Measurements from ENCODE around the gene CDK6.
A peak's percentile ranks its signal among the peaks of the same experiment; 100 is the strongest.
"Not testable (repeated sequence)": the region's sequence is repeated elsewhere in the genome, so short reads cannot be mapped to it uniquely, and the experiment has no call there.

CDK6 gene

DNA sequence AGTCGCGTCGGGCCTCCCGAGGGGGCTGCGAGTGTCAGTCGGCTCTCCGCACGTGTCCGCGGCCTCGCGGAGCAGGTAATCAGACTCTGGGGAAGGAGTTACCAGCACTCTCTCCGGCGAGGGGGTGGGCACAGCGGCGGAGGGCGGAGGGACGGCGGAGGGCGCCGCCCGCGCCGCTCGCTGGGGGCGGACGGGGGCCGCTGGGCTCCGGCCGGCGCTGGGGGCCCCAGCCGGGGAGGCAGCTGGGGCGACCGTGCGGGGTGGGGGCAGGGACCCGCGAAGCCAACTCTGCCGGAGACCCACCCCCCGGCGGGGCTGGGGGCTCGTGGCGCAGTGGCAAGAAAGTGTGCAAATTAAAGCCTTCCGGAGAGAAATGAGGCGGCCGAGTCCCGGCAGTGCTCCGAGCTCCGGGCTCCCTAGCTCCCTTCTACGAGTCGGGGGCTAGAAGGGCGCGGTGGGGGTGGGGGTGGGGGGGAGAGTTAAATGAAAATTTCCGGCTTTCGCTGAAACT is at the start of gene CDK6:
Gene CDK6 (minus strand): TSS at position 85 of the 511 bp plus-strand sequence. CDS start 3,250 bp downstream, outside the sequence.
- H3F3A ChIP-seq (ENCODE audit: insufficient read depth, low read length) = peaks cover 10% of the 10 kb centered on the region; the same call in 1 of the 2 replicates
- peak within 1 kb of the TSS; percentile 90 for H3K27ac ChIP-seq (ENCODE audit: low read depth, low read length, poor library complexity, severe bottlenecking)
- peak within 1 kb of the TSS; percentile 64 for H3K9ac ChIP-seq (ENCODE audit: low read length)
- H4K20me1 ChIP-seq (ENCODE audit: insufficient read depth, low read length) = no peaks in the 10 kb centered on the region
- peaks cover 12% of the 10 kb centered on the region for H3K36me3 ChIP-seq (ENCODE audit: insufficient read depth, low read length)
- peaks cover 11% of the 10 kb centered on the region for H3K79me2 ChIP-seq (ENCODE audit: insufficient read depth, low read length)
- H2AFZ ChIP-seq (ENCODE audit: low read length) = 0 out of 2 replicates have a peak within 1 kb of the TSS, but pooled peaks have one; percentile 52
- no peaks in the 10 kb centered on the region for H3K27me3 ChIP-seq (ENCODE audit: insufficient read depth, low read length)
- H3K4me3 ChIP-seq (ENCODE audit: low read depth, low read length, poor library complexity, severe bottlenecking) = peak within 1 kb of the TSS; percentile 80
- H3K4me1 ChIP-seq (ENCODE audit: insufficient read depth, low read length, severe bottlenecking) = peaks cover 20% of the 10 kb centered on the region
- no peaks in the 10 kb centered on the region for H3K9me3 ChIP-seq (ENCODE audit: low read length)
- TF ChIP-seq, protein P1, sequence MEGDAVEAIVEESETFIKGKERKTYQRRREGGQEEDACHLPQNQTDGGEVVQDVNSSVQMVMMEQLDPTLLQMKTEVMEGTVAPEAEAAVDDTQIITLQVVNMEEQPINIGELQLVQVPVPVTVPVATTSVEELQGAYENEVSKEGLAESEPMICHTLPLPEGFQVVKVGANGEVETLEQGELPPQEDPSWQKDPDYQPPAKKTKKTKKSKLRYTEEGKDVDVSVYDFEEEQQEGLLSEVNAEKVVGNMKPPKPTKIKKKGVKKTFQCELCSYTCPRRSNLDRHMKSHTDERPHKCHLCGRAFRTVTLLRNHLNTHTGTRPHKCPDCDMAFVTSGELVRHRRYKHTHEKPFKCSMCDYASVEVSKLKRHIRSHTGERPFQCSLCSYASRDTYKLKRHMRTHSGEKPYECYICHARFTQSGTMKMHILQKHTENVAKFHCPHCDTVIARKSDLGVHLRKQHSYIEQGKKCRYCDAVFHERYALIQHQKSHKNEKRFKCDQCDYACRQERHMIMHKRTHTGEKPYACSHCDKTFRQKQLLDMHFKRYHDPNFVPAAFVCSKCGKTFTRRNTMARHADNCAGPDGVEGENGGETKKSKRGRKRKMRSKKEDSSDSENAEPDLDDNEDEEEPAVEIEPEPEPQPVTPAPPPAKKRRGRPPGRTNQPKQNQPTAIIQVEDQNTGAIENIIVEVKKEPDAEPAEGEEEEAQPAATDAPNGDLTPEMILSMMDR (IDR thresholded peaks at IDR 0.05; ENCODE audit: low read length) = no peak
- no peak for TF ChIP-seq EZH2 (IDR thresholded peaks at IDR 0.05; ENCODE audit: borderline replicate concordance, low read length)
- peak within 1 kb of the TSS; percentile 86 for H3K4me2 ChIP-seq (ENCODE audit: low read length)
- no peaks in the 10 kb centered on the region for H3K9me2 ChIP-seq (ENCODE audit: low read depth, low read length)

DNA sequence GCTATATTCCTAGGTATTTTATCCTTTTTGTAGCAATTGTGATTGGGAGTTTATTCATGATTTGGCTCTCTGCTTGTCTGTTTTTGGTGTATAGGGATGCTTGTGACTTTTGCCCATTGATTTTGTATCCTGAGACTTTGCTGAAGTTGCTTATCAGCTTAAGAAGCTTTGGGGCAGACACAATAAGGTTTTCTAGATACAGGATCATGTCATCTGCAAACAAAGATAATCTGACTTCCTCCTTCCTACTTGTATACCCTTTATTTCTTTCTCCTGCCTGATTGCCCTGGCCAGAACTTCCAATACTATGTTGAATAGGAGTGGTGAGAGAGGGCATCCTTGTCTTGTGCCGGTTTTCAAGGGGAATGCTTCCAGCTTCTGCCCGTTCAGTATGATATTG is 49.7 kb upstream of the CDK6 start:
- not testable (repeated sequence) for H3K36me3 ChIP-seq (ENCODE audit: insufficient read depth, low read length); H2AFZ ChIP-seq (ENCODE audit: low read length); H3K4me3 ChIP-seq (ENCODE audit: low read depth, low read length, poor library complexity, severe bottlenecking); H3K27ac ChIP-seq (ENCODE audit: low read depth, low read length, poor library complexity, severe bottlenecking); H3K9ac ChIP-seq (ENCODE audit: low read length); H3K27me3 ChIP-seq (ENCODE audit: insufficient read depth, low read length); H3K4me1 ChIP-seq (ENCODE audit: insufficient read depth, low read length, severe bottlenecking); H3K4me2 ChIP-seq (ENCODE audit: low read length); H3K79me2 ChIP-seq (ENCODE audit: insufficient read depth, low read length); H4K20me1 ChIP-seq (ENCODE audit: insufficient read depth, low read length); H3K9me3 ChIP-seq (ENCODE audit: low read length); H3F3A ChIP-seq (ENCODE audit: insufficient read depth, low read length); H3K9me2 ChIP-seq (ENCODE audit: low read depth, low read length)

DNA sequence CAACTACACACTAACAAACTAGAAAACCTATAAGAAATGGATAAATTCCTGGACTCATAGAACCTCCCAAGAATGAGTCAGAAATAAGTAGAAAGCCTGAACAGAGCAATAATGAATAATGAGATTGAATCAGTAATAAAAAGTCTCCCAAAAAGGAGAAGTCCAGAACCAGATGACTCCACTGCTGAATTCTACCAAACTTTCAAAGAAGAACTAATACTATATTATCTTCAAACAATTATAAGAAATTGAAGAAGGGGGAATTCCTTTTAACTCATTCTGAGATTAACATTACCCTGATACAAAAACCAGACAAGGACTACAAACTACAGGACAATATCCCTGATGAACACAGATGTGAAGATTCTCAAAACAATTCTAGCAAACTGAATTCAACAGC is 47.8 kb upstream of the CDK6 start:
- Histone ChIP-seq H3K9me3 (ENCODE audit: low read length) (no peaks in the 10 kb centered on the region), H3K79me2 (ENCODE audit: insufficient read depth, low read length) (no peaks in the 10 kb centered on the region), H3K9me2 (ENCODE audit: low read depth, low read length) (no peaks in the 10 kb centered on the region), H3K4me1 (ENCODE audit: insufficient read depth, low read length, severe bottlenecking) (no peaks in the 10 kb centered on the region), H4K20me1 (ENCODE audit: insufficient read depth, low read length) (no peaks in the 10 kb centered on the region), H2AFZ (ENCODE audit: low read length) (no peak overlapping the region), H3K4me2 (ENCODE audit: low read length) (no peak overlapping the region), H3K27me3 (ENCODE audit: insufficient read depth, low read length) (no peaks in the 10 kb centered on the region), H3K4me3 (ENCODE audit: low read depth, low read length, poor library complexity, severe bottlenecking) (no peak overlapping the region), H3K36me3 (ENCODE audit: insufficient read depth, low read length) (no peaks in the 10 kb centered on the region), H3K9ac (ENCODE audit: low read length) (no peak overlapping the region), H3K27ac (ENCODE audit: low read depth, low read length, poor library complexity, severe bottlenecking) (no peak overlapping the region), H3F3A (ENCODE audit: insufficient read depth, low read length) (no peaks in the 10 kb centered on the region)
- TF ChIP-seq, protein P1 (IDR thresholded peaks at IDR 0.05; ENCODE audit: low read length) = no peak
- TF ChIP-seq EZH2 (IDR thresholded peaks at IDR 0.05; ENCODE audit: borderline replicate concordance, low read length) = no peak

DNA sequence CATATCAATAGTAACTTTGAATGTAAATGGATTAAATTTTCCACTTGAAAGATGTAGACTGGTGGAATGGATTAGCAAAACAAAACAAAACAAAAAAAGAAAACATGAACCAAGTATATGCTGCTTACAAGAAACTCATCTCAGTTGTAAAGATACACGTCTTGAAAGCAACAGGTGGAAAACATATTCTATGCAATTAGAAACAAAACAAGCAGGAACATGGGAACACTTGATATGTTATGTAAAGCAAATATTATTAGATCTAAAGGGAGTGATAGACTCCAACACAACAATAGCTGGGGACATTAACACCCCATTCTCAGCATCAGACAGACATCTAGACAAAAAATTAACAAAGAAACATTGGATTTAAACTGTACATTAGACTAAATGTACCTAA is 46.4 kb upstream of the CDK6 start:
- no peaks in the 10 kb centered on the region for H3F3A ChIP-seq (ENCODE audit: insufficient read depth, low read length)
- no peaks in the 10 kb centered on the region for H3K79me2 ChIP-seq (ENCODE audit: insufficient read depth, low read length)
- H3K27ac ChIP-seq (ENCODE audit: low read depth, low read length, poor library complexity, severe bottlenecking) = no peak overlapping the region
- no peaks in the 10 kb centered on the region for H3K9me3 ChIP-seq (ENCODE audit: low read length)
- H4K20me1 ChIP-seq (ENCODE audit: insufficient read depth, low read length) = no peaks in the 10 kb centered on the region
- H3K27me3 ChIP-seq (ENCODE audit: insufficient read depth, low read length) = no peaks in the 10 kb centered on the region
- H3K4me2 ChIP-seq (ENCODE audit: low read length) = no peak overlapping the region
- TF ChIP-seq EZH2 (IDR thresholded peaks at IDR 0.05; ENCODE audit: borderline replicate concordance, low read length) = no peak
- TF ChIP-seq, protein P1 (IDR thresholded peaks at IDR 0.05; ENCODE audit: low read length) = no peak
- H3K4me1 ChIP-seq (ENCODE audit: insufficient read depth, low read length, severe bottlenecking) = no peaks in the 10 kb centered on the region
- no peaks in the 10 kb centered on the region for H3K9me2 ChIP-seq (ENCODE audit: low read depth, low read length)
- H3K9ac ChIP-seq (ENCODE audit: low read length) = no peak overlapping the region
- H2AFZ ChIP-seq (ENCODE audit: low read length) = no peak overlapping the region
- H3K36me3 ChIP-seq (ENCODE audit: insufficient read depth, low read length) = no peaks in the 10 kb centered on the region
- no peak overlapping the region for H3K4me3 ChIP-seq (ENCODE audit: low read depth, low read length, poor library complexity, severe bottlenecking)

All from OCI-LY1 (cell line).